Muscle layer of duodenum (tissue), 2 donors: ENCODE measurements around the gene SLC35B1.

Source experiments
- H3K27ac ChIP-seq: one replicate; pipeline ENCODE4 v1.7.0; 2013; ENCODE audit warnings: mild to moderate bottlenecking, low read length
- H3K27me3 ChIP-seq: one replicate; pipeline ENCODE4 v1.7.0; 2013; ENCODE audit warnings: low read depth, mild to moderate bottlenecking, control low read depth, low read length
- H3K36me3 ChIP-seq, 2 donors: one replicate each; pipeline ENCODE4 v1.7.0; 2013; ENCODE audit warnings: low read length in 2 of 2, control low read depth in 1 of 2, mild to moderate bottlenecking in 1 of 2; ENCODE audit not compliant: insufficient read depth in 2 of 2, control insufficient read depth in 1 of 2
- H3K4me1 ChIP-seq, 2 donors: one replicate each; pipeline ENCODE4 v1.7.0; 2013; ENCODE audit warnings: low read length in 2 of 2, mild to moderate bottlenecking in 2 of 2, control low read depth in 1 of 2, moderate library complexity in 1 of 2; ENCODE audit not compliant: insufficient read depth in 2 of 2, control insufficient read depth in 1 of 2
- H3K4me3 ChIP-seq, 2 donors: one replicate each; pipeline ENCODE4 v1.7.0; 2013; ENCODE audit warnings: low read length in 2 of 2, low read depth in 1 of 2, mild to moderate bottlenecking in 1 of 2
- H3K9me3 ChIP-seq, 2 donors: one replicate each; pipeline ENCODE4 v1.7.0; 2013; ENCODE audit warnings: low read length in 2 of 2, control low read depth in 1 of 2, mild to moderate bottlenecking in 1 of 2; ENCODE audit not compliant: control insufficient read depth in 1 of 2
- donor health status: healthy.

The SLC35B1 gene

DNA sequence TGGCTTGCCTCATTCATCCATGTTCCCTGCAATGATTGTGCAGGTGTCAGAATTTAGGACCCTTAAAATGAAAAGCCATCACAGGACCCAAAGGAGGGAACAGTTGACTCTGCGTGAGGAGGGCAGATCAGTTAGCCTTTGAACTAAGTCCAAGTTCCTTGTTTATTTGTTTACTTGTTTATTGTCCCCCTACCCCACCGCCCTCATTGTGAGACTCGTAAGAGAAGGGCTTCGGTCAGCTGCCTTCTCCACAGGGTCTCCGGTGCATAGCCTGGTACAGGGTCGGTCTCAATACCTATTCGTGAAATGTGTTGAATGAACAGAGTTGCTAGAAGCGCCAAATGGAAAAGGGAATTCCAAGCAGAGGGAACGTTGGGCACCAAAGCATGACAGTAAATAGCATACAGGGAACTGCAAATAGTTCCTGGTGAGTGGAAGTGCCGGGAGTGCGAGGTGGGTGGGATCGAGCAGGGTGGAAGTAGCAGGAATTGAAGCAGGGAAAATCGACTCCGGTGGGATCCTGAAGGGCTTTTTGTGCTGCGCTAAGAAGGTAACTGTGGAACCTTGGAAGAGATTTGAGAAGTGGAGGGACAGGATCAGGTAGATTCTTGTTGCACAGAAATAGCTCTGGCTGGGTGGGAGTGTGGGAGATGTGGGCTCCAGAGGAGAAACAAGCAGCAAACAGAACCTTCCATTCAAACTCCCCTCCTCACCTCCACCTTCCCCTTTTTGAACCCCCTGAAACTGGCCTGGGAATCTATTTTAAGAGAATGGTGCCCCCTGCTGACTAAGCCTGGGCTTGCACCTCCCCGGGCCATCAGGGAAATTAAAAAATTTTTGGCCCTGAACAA lies 12.7 kb downstream of the SLC35B1 start:
- Histone ChIP-seq H3K27ac (no peak overlapping the region), H3K36me3 (peaks cover 0 to 5% of the 10 kb centered on the region in 2 donors), H3K4me3 (no peak overlapping the region), H3K9me3 (no peaks in the 10 kb centered on the region), H3K4me1 (peaks cover 0 to 4% of the 10 kb centered on the region in 2 donors), H3K27me3 (no peaks in the 10 kb centered on the region)

DNA sequence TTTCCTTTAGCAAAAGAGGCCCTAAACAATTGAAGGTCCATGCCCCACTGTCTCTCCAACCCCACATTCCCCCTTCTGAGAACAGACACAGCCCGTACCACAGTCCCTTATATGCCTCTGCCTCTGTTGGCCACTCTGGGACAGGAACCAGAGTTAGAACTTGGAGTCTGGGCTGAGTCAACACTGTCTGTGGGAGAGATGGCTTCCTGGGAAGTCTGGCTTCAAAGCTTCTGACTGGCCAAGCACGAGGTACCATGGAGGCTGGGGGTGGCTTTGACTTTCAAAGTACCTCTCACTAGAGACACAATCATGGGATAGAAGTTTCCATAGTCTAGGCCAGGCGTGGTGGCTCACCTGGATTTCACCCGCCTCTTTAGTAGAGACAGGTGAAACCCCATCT lies 15.0 kb downstream of the SLC35B1 start:
- H3K9me3 ChIP-seq, result no peaks in the 10 kb centered on the region
- H3K27ac ChIP-seq, result peak overlapping the region; percentile 63
- H3K4me1 ChIP-seq, result peaks cover 0 to 4% of the 10 kb centered on the region in 2 donors
- no peak overlapping the region for H3K4me3 ChIP-seq
- H3K36me3 ChIP-seq, result no peaks in the 10 kb centered on the region
- no peaks in the 10 kb centered on the region for H3K27me3 ChIP-seq

DNA sequence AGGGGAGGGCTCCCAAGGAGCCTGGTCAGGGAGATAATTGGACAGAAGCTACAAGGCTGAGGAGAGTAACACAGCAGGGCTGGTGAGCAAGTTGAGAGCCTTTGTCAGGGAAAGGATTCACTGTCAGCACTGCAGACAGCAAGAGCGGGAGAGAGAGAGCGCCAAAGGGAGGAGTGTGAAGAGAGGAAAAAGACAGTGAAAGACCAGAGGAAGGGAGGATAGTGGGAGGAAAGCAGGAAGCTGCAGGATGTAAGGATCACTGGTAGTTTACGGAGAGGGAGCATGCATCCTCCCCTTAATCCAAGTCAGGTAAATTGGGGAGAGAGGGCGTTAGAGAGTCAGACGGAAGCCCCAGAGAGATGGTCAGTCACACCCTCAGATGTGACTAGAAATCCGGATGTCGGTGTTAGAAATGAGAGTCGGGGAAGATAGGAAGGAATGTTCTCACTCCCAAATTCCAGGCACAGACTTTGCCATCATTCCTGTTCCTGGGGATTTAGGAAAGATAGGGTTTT lies 16.0 kb downstream of the SLC35B1 start:
- Histone ChIP-seq H3K4me1 (peaks cover 0 to 4% of the 10 kb centered on the region in 2 donors), H3K36me3 (no peaks in the 10 kb centered on the region), H3K27me3 (no peaks in the 10 kb centered on the region), H3K4me3 (peak overlapping the region in 1 of 2 donors; percentile 41), H3K9me3 (no peaks in the 10 kb centered on the region), H3K27ac (peak overlapping the region; percentile 81)

DNA sequence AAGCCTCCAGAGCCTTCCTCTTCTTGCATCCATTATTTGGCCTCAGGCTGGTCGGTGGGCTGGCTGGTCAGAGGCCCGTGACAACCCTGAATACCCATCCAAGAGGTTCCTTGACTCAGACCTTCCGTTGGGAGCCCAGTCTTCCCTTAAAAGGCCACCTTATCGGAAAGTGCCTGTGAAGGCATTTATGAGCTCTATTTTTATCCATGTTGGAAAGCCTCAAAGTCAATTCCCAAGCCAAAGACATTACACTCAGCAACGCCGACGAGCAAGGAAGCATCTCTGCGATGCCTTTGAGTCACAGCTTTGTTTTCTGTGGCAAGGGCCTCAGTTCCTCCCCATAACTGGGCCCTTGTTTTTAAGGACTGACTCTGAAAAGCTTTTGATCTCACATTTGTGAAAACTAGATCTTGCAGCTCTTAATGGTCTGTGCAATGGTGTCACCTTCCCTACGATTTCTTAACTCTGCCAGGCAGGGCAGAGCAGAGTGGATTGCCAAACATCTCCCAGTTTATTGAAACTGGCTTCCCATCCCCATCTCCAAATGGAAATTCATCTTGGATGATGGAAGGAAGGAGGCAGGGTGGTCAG lies 16.6 kb downstream of the SLC35B1 start:
- H3K4me1 ChIP-seq, result peaks cover 0 to 4% of the 10 kb centered on the region in 2 donors
- peak overlapping the region; percentile 81 for H3K27ac ChIP-seq

DNA sequence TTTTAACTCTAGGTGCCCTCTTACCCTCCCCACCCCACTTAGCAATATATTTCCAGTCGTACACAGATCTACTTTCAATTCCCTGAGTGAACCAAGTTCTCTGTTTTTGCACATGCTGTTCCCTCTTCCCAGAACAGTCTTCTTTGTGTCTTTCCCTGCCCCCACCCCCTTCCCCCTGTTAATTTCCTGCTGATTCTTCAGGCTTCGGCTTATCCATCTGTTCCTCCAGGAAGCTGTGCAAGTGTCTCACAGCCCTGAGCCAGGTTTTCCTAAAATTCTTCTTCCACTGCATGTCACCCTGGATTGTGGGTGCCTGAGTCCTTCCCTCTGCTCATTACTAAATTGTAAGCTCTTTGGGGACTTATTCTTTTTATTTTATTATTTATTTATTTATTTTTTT lies 17.5 kb downstream of the SLC35B1 start:
- Histone ChIP-seq H3K4me1 (peaks cover 0 to 3% of the 10 kb centered on the region in 2 donors), H3K27ac (no peak overlapping the region), H3K27me3 (no peaks in the 10 kb centered on the region), H3K9me3 (no peaks in the 10 kb centered on the region), H3K4me3 (no peak overlapping the region), H3K36me3 (no peaks in the 10 kb centered on the region)

More for the DNA sequence above, 16.6 kb downstream of the SLC35B1 start:
- H3K9me3 ChIP-seq, result no peaks in the 10 kb centered on the region
- H3K36me3 ChIP-seq, result no peaks in the 10 kb centered on the region
- no peaks in the 10 kb centered on the region for H3K27me3 ChIP-seq
- peak overlapping the region in 1 of 2 donors; percentile 41 for H3K4me3 ChIP-seq

DNA sequence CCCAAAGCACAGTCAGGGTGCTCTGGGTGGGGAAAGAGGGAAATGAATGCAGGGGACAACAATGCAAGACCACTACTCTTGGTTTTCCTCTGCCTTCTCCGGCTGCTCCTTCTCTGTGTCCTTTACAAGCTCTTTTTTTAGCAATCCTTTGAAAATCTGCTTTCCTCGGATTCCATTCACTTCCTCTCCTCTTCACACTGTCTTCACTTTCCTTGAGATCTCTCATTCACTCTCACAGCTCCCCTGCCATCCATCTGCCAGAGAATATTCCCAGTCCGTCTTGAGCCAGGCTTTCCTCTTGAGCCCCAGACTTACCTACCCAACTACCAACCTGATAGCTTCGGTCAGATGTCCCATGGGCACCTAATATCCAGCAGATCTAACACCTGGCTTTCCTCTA lies 18.9 kb downstream of the SLC35B1 start:
- no peaks in the 10 kb centered on the region for H3K36me3 ChIP-seq
- no peak overlapping the region for H3K4me3 ChIP-seq
- no peaks in the 10 kb centered on the region for H3K4me1 ChIP-seq
- H3K9me3 ChIP-seq, result no peaks in the 10 kb centered on the region
- H3K27me3 ChIP-seq, result no peaks in the 10 kb centered on the region
- no peak overlapping the region for H3K27ac ChIP-seq

DNA sequence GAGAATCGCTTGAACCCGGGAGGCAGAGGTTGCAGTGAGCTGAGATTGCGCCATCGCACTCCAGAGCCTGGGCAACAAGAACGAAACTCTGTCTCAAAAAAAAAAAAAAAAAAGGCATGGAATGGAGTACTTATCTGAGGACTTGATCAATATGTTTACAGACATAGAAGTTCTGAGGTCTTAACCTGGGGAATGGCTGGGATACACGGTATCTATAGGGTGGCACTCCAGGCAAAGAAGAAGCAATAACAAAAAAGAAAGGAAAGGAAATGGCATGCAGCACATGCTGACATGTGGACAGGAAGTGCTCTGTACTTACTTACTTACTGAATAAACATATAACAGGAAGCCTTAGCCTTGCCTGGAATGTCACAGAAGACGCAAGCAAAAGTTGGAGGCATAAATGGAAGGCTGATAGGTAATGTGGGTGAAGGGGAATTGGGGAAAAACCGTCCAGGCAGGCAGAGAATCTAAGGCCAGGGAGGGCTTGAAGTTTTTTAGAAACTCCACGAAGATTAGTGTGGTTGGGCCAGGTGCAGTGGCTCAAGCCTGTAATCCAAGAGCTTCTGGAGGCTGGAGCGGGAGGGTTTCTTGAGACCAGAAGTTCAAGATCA lies 19.8 kb downstream of the SLC35B1 start:
- Histone ChIP-seq H3K36me3 (no peaks in the 10 kb centered on the region), H3K4me3 (no peak overlapping the region), H3K27me3 (no peaks in the 10 kb centered on the region), H3K27ac (peak overlapping the region; percentile 75), H3K4me1 (no peaks in the 10 kb centered on the region), H3K9me3 (no peaks in the 10 kb centered on the region)

DNA sequence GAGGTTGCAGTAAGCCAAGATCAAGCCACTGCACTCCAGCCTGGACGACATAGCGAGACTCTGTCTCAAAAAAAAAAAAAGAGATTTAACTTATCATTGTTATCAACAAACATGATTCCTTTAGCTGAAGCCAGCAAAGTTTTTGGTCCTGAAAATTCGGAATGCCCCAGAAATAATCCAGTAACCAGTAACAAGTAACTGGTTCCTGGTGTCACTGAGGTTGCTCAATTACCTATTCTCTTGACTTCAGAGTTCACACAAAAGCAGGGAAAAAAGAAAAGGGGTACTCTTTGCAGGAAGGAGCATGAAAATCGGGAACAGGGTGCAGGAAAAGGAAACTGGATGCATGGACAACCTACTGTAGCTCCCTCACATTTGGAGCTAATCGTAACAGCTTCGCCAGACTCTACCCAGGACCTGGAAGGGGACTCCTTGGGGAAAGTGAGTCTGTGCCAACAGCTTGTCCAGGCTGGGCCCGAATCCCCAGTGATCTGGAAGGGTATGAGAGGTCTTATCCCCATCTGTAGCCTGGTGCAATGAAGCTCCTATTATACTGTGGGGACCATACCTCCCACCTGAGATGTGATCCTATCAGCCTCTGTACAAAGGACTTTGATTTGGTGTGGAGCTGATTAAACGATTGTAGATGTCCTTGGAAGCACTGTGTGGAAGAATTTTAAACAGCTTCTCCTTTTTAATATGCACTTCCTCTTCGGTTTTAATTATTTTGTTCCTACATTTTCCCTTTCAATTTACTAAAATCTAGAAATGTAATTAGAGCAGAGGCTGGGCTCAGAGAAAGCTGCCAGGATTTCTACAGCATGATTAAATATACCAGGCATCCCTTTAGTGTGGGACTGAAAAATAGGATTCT lies 26.4 kb downstream of the SLC35B1 start:
- Histone ChIP-seq H3K36me3 (peaks cover 0 to 3% of the 10 kb centered on the region in 2 donors), H3K27me3 (no peaks in the 10 kb centered on the region), H3K27ac (no peak overlapping the region), H3K9me3 (no peaks in the 10 kb centered on the region), H3K4me3 (no peak overlapping the region), H3K4me1 (peaks cover 4 to 5% of the 10 kb centered on the region in 2 donors)

DNA sequence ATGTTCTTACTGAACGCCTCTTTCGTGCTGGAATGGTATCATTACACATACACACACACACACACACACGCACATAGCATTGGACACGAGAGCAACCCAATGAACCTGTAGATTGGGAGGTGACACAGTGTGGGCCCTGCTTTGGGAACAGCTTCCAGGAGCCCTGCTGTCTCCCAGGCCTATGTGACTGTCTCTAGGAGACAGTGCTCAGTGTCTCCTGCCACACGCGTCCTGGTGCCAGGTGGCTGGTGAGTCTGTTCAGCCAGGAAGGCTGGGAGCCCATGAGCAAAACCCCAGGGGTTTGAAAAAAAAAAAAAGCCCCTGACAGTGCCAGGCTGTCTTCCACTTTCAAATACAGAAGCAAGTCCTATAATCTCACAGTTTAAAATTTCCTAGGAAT lies 27.4 kb downstream of the SLC35B1 start:
- H3K36me3 ChIP-seq, result peaks cover 0 to 3% of the 10 kb centered on the region in 2 donors
- H3K4me3 ChIP-seq, result no peak overlapping the region
- H3K27me3 ChIP-seq, result no peaks in the 10 kb centered on the region
- no peak overlapping the region for H3K27ac ChIP-seq
- peaks cover 11 to 14% of the 10 kb centered on the region in 2 donors for H3K4me1 ChIP-seq
- no peaks in the 10 kb centered on the region for H3K9me3 ChIP-seq

DNA sequence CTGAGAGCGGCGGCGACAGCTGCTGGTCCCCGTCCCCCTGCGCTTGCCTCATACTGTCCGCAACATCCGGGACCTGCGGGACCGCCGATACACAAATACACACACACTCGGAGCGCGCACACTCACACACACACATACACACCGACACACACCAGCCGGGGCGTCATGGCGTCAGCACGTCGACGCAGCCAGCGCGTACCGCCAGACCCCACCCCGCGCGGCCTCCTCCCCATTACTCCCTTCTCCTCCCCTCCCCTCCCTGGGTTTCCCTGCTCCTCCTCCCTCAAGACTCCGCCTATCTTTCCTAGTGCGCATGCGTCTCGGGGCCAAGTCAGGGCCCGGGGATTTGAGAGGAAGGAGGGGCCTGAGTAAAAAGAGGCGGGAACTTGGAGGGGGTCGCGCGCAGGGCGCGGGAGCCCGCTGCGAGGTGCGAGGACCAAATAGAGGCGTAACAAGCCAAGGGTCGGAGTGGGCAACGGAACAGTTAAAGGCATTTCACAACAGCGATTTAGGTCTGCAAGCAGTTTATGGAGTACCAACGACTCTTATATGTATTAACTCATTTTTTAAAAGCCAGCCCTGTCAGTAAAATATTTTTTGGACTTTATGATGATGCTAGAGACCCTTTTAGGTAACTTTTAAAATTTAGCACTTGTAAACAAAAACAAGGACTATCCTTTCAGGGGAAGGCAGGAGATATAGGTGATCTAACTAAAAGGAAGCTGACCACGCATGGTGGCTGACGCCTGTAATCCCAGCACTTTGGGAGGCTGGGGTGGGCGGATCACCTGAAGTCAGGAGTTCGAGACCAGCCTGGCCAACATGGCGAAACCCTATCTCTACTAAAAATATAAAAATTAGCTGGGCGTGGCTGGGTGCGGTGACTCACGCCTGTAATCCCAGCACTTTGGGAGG lies 29.6 kb downstream of the SLC35B1 start, which contains the start of gene SPOP:
Gene SPOP, minus strand, starts transcription at position 165 of the 915 bp plus-strand sequence. CDS start 55,287 bp downstream, outside the sequence.
- H3K4me3 ChIP-seq, result peak within 1 kb of the TSS; percentile 59 to 62
- peak within 1 kb of the TSS; percentile 54 for H3K27ac ChIP-seq
- H3K27me3 ChIP-seq, result no peaks in the 10 kb centered on the region
- H3K4me1 ChIP-seq, result peaks cover 15 to 31% of the 10 kb centered on the region in 2 donors
- H3K9me3 ChIP-seq, result no peaks in the 10 kb centered on the region
- peaks cover 0 to 3% of the 10 kb centered on the region in 2 donors for H3K36me3 ChIP-seq
